Choroid plexus epithelial cell (primary cell): ENCODE data around the gene AFAP1.

ENCODE experiments used
- DNase-seq: peaks from one replicate; pipeline ENCODE4 v3.0.0-alpha.2; 2010; ENCODE audit warnings: low read depth
- H3K4me3 ChIP-seq: 2 replicates; pipeline ENCODE4 v1.5.1; 2011; ENCODE audit warnings: low read depth, mild to moderate bottlenecking, control low read depth, low read length, moderate library complexity
- TF ChIP-seq, protein P1 (sequence below): conservative IDR thresholded peaks from 2 replicates; pipeline ENCODE4 v1.5.1; 2011; ENCODE audit warnings: low read depth, mild to moderate bottlenecking, control low read depth, inconsistent platforms, low read length, moderate library complexity

AFAP1 gene

DNA sequence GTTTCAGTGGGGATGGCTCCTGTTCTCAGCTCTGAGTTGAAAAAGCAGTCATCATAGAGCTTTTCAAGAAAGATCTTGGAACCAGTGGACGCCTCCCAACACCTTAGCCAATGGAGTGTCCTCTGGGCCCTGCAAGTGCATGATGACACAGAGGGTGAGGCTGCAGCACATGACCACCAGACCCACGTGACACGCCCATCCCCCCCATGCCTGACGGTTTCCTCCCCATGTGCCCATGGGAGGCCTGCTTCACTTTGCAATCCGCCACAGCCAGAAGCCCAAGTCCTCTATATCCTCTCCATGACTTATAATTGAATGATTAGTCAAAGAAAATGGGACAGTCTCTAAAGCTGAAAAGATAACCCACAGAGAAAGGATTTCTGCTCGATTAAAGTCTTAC is 187.0 kb downstream of the AFAP1 start:
- TF ChIP-seq, protein P1, sequence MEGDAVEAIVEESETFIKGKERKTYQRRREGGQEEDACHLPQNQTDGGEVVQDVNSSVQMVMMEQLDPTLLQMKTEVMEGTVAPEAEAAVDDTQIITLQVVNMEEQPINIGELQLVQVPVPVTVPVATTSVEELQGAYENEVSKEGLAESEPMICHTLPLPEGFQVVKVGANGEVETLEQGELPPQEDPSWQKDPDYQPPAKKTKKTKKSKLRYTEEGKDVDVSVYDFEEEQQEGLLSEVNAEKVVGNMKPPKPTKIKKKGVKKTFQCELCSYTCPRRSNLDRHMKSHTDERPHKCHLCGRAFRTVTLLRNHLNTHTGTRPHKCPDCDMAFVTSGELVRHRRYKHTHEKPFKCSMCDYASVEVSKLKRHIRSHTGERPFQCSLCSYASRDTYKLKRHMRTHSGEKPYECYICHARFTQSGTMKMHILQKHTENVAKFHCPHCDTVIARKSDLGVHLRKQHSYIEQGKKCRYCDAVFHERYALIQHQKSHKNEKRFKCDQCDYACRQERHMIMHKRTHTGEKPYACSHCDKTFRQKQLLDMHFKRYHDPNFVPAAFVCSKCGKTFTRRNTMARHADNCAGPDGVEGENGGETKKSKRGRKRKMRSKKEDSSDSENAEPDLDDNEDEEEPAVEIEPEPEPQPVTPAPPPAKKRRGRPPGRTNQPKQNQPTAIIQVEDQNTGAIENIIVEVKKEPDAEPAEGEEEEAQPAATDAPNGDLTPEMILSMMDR = no peak
- DNase-seq = no peak
- no peak overlapping the region for H3K4me3 ChIP-seq

DNA sequence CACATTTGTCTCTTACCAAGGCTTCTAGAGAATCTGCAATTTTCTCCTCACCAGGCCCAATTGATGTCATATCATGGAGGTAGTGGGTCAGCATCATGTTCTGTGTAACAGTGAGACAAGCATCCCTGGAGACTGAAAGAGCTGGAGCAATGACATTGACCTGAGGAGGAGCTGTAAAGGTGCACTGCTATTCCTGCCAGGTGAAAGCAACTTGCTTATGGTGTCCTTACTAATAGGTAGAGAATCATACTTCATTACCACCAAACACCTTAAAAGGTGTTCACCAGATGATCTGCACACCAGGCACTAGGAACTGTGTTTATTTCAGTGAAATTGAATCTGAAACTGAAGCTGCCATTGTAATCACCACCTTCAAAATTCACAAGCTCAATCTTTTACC is 188.7 kb downstream of the AFAP1 start:
- TF ChIP-seq, protein P1 = no peak
- DNase-seq = no peak
- no peak overlapping the region for H3K4me3 ChIP-seq

DNA sequence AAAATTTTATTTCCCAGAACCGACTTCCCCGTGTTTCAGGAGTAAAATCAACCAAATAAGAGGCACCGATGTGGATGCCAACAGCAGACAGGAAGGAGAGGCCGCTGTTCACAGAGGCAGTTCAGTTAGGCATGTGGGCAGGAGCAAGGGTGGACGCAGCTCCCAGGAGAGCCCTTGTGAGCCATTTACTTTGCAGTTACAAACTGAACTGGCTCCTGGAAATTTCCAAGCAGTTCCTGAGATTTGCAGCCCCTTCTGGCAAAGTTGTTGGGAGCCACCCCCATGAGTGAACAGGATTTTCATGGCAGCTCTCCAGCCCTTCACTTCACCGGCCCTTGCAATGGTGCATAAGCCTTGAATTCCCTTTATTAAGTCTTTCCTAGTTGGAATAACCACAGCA is 189.1 kb downstream of the AFAP1 start:
- no peak overlapping the region for H3K4me3 ChIP-seq
- no peak for DNase-seq
- TF ChIP-seq, protein P1 = no peak

DNA sequence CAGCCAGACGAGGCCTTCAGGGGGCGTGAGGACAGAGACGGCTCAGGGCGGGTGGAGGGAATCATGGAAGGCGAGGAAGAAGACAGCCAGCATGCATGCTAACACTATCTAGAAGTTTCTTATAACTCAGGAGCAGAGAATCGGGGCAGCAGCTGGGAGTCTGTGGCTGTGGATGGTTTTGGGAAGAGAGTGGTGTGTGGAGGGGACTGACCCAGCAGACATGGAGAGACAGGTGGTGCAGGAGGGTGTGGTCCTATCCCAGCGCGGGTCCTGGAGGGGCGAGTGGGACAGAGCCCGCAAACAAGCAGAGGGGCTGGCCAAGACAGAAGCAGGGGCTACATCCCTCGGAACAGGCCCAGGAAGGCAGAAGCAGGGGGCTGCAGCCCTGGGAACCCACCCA is 192.1 kb downstream of the AFAP1 start:
- TF ChIP-seq, protein P1 = no peak
- no peak overlapping the region for H3K4me3 ChIP-seq
- DNase-seq = no peak

DNA sequence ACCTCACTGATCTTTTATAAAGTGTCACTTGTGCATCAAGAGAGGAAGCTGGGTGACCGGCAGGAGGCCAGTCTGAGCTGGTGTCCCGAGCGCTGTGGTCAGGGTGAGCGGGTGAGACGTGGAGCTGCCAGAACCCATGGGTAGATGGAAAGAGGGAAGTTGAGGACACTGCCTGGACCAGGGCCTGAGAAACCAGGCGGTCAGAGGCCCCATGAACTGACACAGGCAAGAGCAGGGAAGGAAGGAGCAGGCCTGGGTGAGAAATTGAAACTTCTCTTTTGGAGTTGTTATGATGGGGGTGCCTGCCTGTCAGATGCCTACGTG is 192.6 kb downstream of the AFAP1 start:
- no peak for DNase-seq
- TF ChIP-seq, protein P1 = no peak
- H3K4me3 ChIP-seq = no peak overlapping the region

DNA sequence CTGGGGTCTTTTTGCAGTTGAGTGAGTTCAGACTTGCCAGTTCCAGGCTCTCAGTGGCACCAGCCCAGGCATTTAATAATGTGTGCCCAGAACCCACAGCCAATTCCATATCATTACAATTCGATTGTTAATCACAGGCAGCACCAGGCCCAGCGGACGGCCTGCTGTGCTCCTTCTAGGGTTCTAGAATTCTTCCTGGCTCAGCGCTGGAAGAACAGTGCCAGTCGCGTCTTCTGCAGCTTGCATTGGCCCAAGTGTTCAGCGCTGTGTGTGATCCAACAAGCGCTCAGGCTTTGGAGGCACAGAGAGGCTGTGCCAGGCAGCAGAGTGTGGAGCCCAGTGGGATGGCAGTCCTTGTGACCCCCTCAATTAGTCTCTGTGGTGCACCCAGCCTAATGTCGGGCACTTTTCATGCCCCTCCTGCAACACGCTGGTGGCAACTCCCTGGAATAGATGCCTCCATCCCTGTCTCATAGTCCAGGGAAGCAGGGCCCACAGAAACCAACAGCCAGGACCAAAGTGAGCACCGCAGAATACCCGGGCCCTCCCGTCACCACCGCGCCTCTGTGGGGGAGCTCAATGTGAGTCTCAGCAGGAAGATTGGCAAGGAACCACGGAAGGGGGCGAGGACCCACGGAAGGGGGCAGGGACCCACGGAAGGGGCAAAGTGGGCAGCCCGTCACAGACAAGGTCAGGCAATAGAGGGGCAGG is 193.2 kb downstream of the AFAP1 start:
- no peak overlapping the region for H3K4me3 ChIP-seq
- DNase-seq = no peak
- TF ChIP-seq, protein P1 = no peak

DNA sequence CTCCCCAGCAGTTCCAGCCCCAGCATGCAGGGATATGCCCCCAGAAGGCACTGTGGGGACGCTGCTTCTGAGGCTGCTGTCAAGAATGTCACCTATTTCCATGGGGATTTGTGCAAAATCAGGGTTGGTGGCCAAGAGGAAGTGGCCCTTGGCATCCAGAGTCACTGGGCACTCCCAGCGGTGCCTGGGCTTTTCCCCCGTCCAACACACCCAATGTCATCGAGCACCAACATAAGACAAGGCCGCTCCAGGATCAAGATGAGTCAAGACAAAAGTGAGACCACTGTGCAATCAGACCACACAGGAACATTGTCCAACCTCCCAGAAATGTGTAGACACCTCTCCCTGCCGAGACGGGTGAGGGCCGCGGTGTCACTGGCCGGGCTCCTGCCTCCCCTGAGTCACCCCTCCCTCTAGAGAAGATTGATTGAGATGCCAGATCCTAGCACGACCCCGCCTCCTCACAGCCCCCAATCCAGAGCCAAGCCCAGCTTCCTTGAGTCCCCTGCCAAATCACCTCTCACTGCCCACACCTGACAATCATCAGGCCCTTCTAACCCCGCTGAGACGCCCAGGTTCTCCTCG is 194.3 kb downstream of the AFAP1 start:
- TF ChIP-seq, protein P1 = no peak
- H3K4me3 ChIP-seq = no peak overlapping the region
- DNase-seq = no peak
